ENCODE measurements around the gene DAPK1.
"Not testable (repeated sequence)": the region's sequence is repeated elsewhere in the genome, so short reads cannot be mapped to it uniquely, and the experiment has no call there.

DAPK1 gene

GRCh38 chr9:87498811-87499360 is 1.2 kb downstream of the DAPK1 start:
- DNase-seq: no peak

- no peak for DNase-seq
Measured at GRCh38 chr9:87499424-87500017, 1.9 kb downstream of the DAPK1 start.

GRCh38 chr9:87500491-87501270 is 3.0 kb downstream of the DAPK1 start:
- DNase-seq: no peak

GRCh38 chr9:87501271-87501656 is 3.6 kb downstream of the DAPK1 start:
- not testable (repeated sequence) for DNase-seq

- no peak for DNase-seq
Measured at GRCh38 chr9:87501806-87502205, 4.1 kb downstream of the DAPK1 start.

GRCh38 chr9:87502391-87503221 is 4.9 kb downstream of the DAPK1 start:
- DNase-seq: no peak

GRCh38 chr9:87503430-87503829 is 5.8 kb downstream of the DAPK1 start:
- no peak for DNase-seq

- no peak for DNase-seq
Measured at GRCh38 chr9:87503927-87504326, 6.3 kb downstream of the DAPK1 start.

- no peak for DNase-seq
Measured at GRCh38 chr9:87504938-87505337, 7.3 kb downstream of the DAPK1 start.

GRCh38 chr9:87505869-87506678 is 8.4 kb downstream of the DAPK1 start:
- DNase-seq: no peak

- no peak for DNase-seq
Measured at GRCh38 chr9:87507576-87507975, 9.9 kb downstream of the DAPK1 start.

- no peak for DNase-seq
Measured at GRCh38 chr9:87510252-87510683, 12.6 kb downstream of the DAPK1 start.

GRCh38 chr9:87512311-87512710 is 14.6 kb downstream of the DAPK1 start:
- no peak for DNase-seq

- DNase-seq: no peak
Measured at GRCh38 chr9:87513161-87513560, 15.5 kb downstream of the DAPK1 start.

- DNase-seq: no peak
Measured at GRCh38 chr9:87513880-87514535, 16.3 kb downstream of the DAPK1 start.

- DNase-seq: no peak
Measured at GRCh38 chr9:87515006-87515405, 17.3 kb downstream of the DAPK1 start.

GRCh38 chr9:87515588-87516221 is 18.0 kb downstream of the DAPK1 start:
- no peak for DNase-seq

- DNase-seq: no peak
Measured at GRCh38 chr9:87516222-87516925, 18.7 kb downstream of the DAPK1 start.

- no peak for DNase-seq
Measured at GRCh38 chr9:87516926-87517290, 19.2 kb downstream of the DAPK1 start.

GRCh38 chr9:87517732-87518131 is 20.1 kb downstream of the DAPK1 start:
- DNase-seq: no peak

Measured in SW 1271 (cell line).